Jurkat, Clone E6-1 (cell line): ENCODE data around the gene TAS1R3.

Experiments used
- DNase-seq: peaks from one replicate; pipeline ENCODE4 v3.0.0-alpha.2; 2011; ENCODE audit warnings: low read depth, low spot score
- H3K4me3 ChIP-seq: 2 replicates; pipeline ENCODE4 v1.5.1; 2011; ENCODE audit warnings: mild to moderate bottlenecking, low read length, control low read depth, moderate library complexity

TAS1R3 gene

DNA sequence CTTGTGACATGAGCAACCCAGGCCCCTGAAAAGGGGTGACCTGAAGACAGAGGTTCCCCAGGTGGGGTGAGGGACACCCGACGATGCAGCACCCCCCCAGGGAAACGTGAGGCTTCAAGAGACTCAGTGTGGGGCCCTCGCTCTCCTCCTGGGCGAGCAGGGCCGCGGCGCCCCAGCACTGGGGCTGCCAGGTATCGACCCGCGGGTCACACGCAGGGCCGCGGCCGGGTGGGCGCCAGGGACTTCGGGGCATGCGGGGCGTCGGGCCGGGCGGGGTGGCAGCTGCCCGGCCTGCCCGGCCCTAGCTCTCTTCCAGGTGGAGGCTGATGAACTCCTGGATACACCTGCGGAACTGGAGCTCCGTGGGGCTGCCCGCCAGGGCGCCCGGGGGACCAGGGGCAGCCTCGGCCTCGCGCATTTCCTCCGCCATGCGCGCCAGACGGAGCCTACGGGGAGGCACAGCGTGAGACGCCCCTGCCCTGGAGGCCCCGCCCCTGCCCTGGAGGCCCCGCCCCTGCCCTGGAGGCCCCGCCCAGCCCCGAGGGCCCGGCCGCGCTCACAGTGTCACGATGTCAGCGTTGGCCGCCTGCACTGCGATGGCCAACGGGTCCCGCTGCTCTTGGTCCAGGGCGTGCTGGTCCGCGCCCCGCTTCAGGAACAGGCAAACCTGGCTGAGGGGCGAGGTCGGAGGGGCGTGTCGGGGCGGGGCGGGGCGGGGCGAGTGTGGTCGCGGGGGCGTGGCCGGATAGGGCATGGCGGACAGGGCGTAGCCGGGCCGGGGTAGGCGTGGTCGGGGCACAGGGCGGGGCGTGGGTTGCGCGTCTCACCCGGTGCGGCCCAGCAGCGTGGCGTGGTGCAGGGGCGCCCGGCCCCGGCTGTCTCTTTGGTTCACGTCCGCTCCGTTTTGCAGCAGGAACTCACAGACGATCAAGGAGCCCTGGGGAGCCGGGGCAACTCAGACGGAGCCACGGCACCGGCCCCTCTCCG lies 37.5 kb upstream of the TAS1R3 start:
- DNase-seq: no peak
- no peak overlapping the region for H3K4me3 ChIP-seq

DNA sequence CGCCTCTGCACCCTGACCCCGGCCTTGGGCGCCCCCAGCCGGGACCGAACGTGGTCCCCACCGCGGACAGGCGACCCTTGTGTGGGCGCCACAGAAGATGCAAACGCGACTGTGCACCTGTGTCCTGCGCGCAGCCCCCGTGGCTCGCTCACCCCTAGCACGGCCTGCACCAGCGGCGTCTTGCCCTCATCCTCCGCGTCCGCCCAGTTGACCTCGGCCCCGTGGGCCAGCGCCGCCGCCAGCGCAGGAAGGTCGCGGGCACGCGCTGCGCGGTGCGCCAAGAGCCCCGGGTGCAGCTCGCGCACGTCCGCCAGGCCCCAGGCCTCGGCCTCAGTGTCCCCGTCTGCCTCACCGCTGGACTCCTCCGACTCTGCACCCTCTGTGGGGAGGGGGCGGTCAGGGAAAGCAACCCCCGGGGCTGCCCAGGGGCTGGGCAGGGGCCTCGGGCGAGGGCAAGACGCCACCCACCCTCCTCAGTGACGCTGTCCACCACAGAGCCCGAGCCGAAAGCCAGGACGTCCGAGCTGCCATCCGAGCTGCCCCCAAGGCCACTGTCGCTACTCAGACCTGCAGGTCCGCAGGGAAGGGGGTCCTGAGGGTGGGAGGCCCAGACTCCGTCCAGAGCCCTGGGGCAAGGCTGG lies 36.7 kb upstream of the TAS1R3 start:
- no peak for DNase-seq

DNA sequence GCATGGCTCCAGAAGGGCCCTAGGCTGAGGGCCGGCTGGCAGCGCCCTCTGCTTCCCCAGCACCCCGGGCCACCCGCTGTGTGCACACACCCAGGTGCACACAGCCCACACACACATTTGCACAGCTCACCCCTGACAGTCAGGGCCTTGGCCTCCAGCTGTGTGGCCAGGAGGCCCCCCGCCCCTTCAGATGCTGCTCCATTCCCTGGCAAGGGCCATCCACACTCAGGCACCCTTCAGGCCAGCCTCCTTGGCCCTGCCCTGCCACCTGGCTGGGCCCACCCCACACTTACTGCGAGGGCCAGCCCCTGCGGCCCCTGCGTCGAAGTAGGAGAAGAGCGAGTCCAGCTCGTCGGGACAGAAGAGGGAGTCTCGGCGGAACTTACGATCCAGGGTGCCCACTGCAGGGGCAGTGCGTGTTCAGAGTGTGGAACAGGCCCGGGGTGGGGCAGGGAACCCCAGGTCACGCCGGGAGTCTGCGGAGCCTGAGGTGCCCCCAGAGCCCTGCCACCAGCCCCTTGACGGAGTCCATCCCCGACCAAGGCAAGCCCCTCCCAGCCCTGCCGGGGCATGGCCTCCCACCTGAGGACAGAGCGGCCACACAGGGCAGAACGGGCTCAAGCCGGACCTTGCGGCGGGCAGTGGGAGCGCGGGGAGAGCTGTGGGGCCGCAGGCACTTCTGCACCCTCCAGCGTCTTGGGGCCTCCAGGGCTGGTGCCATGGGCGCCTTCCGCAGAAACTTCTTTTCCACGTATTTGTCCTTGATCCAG lies 35.7 kb upstream of the TAS1R3 start:
- no peak for DNase-seq
- H3K4me3 ChIP-seq: no peak overlapping the region

More for the DNA sequence above, 36.7 kb upstream of the TAS1R3 start:
- H3K4me3 ChIP-seq: no peak overlapping the region

DNA sequence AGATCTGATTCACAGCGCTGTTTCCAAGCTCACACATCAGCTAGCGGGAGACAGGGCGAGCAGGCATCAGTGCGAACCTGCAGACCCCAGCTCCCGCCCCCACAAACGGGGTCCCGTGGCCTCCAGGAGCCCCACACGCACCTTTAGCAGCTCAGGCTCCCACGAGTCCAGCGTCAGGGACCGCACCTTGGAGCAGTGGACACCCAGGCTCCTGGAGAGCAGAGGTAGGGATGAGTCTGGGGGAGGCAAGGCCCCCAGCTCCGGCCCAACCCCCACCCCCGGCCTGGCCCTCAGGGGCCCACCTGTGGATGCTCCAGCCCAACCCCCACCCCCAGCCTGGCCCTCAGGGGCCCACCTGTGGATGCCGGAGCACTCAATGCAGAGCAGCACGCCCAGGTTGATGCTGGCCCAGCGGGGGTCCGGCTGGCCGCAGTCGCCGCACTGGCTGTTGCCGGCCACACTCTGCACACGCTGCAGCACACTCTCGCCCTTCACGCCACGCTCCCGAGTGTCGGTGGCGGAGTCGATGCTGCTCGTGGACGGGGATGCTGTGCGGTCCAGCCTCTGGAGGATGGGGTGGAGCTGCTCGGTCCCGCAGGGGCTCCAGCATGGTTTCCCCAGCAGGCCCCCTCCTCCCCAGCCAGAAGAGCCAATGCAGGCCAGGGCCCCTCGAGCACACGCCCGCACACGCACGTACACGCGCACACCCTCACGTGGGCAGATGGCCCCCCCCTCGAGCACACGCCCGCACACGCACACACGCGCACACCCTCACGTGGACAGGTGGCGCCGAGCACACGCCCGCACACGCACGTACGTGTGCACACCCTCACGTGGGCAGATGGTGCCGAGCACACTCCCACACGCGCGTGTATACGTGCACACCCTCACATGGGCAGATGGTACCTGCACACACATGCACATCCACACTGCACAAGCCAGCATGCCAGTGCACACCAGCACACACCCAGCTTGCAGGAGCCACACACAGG lies 34.7 kb upstream of the TAS1R3 start:
- H3K4me3 ChIP-seq: no peak overlapping the region
- DNase-seq: no peak

DNA sequence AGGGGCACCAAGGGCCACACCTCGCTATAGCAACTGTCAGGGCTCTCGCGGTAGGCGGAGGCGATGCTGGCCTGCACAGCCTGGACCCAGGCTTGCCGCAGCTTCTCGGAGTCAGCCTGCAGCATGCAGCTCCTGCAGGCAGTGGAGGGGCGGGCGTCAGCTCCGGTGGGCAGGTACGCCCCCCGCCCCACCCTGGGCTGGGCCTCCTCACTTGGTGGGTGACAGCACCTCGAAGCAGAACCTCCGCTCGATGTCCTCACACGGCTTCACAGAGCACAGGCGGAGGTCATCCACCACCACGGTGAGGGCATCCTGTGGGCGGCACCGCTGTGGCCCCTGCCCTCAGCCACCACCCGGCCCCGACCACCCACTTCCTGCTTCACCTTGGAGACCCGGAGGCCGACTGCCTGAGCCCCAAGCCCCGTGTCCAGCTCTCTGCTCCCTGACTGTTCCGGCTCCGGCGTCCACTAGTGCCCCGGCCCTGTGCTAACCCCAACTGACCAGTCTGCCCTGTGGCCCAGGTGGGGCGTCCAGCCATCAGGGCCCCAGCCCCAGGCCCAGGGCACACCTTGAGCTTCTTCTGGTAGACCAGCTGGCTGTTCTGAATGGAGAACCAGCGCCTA lies 33.2 kb upstream of the TAS1R3 start:
- no peak overlapping the region for H3K4me3 ChIP-seq
- DNase-seq: no peak

DNA sequence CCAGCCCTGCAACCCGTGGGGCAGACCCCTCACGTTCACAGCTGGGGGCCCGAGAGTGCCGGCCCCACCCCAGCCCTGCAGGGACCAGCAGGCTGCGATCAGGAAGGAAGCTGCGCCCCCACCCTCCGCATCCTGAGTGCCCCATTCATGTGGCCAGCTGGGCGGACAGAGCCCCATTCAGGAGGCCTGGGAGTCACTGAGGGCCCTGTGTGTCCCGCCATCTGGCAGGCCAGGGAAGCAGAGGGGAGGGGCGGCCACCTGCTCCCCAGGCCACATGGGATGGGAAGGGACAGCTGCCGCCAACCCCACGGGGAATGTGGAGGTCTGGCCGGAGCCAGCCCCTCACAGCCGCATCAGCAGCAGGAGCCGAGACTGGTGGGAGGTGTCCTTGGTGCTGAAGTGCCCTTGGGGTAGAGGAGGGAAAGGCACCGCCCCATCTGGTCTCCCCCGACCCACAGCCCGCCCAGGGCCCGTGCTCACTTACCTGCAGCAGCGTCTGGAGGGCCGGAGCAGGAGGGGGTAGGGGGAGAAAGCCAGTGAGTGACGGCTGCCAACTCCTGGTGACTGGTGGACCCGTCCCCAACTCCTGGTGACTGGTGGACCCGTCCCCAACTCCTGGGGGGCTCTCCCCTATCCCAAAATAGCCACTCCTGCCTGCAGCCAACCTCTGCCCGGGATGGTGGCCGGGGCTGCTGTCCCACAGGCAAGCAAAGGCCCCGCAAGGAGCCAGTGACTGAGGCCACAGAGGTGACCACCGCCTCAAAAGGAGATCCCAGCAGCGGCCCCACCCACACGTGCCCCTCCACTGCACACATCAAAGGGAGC lies 32.0 kb upstream of the TAS1R3 start:
- DNase-seq: no peak
- H3K4me3 ChIP-seq: no peak overlapping the region

DNA sequence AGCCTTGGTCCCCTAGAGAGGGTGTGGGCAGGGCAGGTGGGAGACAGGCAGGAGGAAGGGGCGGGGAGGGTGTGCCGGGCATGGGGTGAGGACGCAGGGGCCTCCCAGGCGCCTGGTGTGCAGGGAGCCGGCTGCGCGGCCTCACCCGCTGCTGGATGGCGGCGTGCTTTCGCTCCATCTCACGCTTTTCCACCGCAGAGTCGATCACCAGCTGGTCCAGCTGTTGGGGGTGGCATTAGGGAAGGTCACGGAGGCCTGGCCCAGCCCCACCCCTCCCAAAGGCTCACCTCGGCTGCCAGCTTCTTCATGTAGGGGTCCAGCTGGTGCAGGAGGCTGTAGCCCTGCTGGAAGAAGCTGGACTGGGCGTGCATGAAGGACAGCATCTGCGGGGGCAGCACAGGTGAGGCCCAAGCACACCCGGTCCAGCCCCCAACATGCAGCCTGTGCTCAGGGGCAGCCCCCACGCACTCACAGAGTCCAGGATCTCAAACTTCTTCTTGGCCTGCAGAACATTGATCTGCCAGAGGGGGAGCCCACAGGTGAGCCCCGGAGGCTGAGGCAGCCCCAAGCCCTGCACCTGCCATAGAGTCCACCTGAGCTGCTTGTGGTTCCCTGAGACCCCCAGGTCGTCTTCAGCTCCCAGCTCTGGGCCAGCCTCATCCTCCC lies 31.3 kb upstream of the TAS1R3 start:
- DNase-seq: no peak
- H3K4me3 ChIP-seq: no peak overlapping the region

DNA sequence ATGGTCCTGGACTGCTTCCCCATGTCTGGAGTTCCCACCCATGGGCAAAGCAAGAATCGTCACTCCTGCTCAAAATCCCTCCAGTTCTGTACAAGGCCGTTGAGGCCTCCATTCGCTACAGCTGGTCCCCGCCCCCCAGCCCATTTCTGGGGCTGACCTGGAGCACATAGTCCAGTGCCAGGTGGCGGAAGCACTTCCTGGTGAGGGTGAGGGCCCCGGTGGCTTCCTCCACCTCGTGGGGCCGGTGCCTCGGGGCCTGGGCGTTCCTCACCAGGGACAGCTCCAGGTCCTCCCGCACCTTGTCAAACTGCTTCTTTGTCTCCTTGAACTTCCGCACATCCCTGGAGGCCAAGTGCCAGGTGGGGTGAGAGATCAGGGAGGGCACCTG lies 30.7 kb upstream of the TAS1R3 start:
- no peak overlapping the region for H3K4me3 ChIP-seq
- no peak for DNase-seq

DNA sequence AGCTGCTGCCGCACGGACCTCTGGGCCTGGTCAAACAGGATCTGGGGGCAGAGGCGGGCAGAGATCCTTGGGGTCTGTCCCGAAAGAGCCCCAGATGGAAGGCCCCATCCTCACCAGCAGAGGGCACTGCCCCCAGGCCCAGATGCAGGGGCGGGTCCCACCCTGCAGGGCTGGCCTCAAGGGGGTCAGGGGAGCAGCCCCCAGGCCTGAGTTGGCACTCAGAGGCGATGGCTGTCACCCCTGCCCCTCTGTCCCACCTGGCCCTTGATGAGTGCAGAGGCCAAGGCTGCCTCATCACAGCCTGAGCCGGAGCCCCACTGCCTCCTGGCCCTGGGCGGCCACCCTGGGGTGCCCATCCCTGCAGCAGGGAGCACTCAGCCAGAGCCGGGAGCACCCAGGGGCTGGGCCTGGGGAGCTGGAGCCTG lies 29.1 kb upstream of the TAS1R3 start:
- no peak overlapping the region for H3K4me3 ChIP-seq
- no peak for DNase-seq

DNA sequence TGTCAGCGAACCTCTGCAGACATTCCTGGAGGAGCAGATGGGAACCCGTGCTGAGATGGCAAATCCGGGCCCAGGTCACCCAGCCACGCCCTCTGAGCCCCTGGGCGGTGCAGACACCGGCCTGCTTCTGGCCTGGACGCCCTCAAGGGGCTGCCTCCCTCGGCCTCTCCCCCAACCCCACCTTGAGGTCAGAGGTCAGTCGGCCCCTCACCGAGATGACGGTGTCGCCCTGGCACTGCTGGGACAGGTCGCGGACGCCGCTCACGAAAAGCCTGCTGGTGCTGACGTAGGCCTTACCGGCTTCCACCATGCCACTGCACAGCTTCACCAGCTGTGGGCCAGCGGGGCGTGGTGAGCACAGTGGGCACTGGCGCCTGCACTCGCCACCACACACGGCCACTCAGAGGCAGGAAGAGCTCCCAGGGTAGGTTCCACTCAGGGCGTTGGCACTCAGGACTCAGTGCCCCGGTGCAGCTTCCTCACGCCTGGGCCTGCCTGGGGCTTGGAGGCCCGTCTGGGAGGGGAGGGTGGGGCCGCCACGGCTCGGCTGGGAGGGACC lies 28.1 kb upstream of the TAS1R3 start:
- DNase-seq: no peak
- no peak overlapping the region for H3K4me3 ChIP-seq

DNA sequence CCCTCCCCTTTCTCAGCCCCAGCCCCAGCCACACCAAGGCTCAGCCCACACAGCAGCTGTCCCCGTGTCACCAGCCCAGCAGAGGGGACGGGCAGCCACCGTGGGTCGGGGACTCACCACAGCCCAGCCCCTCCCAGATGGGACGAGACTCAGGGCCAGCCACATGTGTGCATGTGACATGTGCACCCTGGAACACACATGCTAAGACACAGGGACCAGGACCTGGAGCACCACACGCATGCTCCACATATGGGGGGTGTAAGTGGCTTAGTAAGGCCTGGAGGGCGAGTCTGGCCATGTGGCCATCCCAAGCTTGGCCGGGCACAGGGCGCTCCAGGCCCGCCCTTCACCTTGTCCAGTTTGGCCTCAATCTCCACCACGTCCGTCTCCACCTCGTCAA lies 27.3 kb upstream of the TAS1R3 start:
- H3K4me3 ChIP-seq: no peak overlapping the region
- DNase-seq: no peak

DNA sequence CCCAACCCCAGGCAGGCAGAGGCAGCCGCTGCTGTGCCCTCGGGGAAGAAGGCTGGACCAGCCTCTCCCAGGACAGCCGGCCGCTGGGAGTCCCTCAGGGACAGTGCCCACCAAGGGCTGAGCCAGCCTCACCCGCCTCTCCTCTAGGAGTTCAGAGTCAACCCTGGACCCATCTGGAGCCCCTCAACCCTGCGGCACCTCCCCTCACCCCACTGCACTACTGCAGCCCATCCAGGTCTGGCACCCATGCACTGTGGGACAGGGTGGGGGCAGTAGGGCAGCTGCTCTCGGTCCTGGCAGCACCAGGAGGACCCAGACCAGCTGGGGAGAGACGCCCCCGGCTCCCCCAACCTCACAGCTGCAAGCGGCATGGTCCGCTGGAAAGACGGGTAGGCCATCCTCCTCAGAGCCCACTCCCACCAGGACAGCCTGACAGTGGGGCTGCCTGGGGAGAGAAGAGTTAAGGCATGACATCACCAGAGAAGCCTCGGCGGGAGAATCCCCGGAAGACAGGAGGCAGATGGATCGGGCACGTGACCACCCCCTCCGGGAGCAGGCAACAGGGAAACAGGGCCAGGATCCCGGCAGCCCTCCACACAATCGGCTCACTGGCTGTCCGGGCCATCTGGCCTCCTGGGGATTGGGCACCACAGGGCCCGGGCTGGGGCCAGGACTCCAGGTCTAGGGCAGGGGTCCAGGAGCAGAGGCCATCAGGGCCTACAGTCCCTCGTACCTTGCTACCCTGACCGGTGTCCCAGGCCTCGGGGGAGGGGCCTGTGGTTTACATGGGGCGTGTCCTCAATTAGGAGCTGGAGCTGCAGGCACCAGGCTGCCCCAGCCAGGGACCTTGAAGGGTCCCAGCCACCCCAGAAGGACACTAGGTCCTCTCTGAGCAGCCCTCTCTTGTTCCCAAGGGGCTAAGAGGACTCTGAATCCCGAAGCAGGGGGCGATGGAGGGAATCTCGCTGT lies 26.5 kb upstream of the TAS1R3 start:
- no peak for DNase-seq
- H3K4me3 ChIP-seq: peak overlapping the region; percentile 81

DNA sequence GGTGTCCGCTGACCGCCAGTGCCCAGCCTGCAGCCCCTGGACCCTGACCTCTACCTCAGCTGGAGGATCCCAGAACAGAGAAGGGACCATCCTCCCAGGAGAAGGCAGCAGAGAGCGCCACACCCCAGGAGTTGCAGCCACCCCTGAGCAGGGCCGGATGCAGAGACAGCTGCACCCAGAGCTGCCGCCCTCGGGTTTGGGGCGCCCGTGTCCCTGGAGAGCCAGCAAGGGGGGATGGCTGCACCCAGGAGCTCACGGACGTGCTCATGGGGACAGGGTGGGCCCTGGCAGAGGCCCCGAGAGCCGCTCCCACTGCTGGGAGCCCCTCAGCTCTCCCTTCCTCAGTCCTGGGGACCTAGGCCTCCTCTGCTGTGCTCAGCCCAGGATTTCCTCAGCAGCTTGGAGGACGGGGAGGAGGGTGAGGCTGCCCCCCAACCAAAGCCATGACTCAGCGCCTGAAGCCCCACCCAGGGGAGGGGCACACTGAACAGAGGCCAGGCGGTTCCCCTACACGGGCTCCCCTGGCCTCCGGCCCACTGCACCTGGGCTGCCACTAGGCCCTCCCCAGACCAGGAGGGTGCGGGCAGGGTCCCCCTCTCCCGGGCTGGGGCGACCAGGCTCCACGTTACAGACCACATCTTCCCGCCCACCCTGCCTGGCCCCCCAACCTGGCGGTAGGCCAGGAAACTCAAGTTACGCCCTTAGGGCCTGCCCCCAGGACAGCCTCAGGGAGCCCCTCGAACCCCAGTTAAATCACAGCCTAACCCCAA lies 25.6 kb upstream of the TAS1R3 start:
- DNase-seq: peak; percentile 62
- H3K4me3 ChIP-seq: peak overlapping the region; percentile 81

DNA sequence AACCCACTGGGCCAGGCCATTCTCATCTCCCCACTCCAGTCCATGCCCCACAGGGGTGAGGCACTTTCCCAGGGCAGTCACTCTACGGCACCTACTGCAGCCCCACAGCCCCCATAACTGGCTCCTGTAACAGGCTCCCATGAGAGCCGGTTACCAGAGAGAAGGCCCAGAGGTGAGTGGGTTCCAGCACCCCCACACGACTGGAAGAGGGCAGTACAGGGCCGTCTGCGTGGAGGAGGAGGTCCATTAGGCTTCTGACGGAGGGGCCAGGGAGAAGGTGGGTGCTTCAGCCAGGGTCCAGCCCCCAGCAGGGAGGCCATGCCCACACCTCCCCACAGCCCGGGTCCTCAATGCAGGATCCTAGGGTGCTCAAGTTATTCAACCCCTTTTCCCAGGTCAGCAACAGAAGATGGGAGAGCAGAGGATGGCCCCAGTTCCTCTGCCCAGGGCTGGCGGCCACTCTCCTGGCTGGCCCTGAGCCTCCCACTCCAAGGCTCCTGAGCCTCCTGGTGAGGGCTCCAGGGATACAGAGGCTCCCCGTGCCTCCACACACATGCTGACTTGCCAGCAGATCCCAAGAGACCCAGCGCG lies 24.9 kb upstream of the TAS1R3 start:
- H3K4me3 ChIP-seq: peak overlapping the region; percentile 81
- no peak for DNase-seq
